HepG2 (cell line): ENCODE measurements around the gene IGSF8. TPM values are rescaled to one million over a fixed set of nuclear protein-coding genes. Genes with fewer than 3 reads are reported as not detected.
"Not testable (repeated sequence)": the region's sequence is repeated elsewhere in the genome, so short reads cannot be mapped to it uniquely, and the experiment has no call there.

Source experiments
- ATAC-seq: fragments of 200-7000 bp; cut with Tn5 transposase; 3 replicates; pipeline ENCODE4 v1.9.1; 2020; ENCODE audit warnings: mild to moderate bottlenecking, moderate library complexity
- BruUV-seq: library from RNA; stranded (reverse); fragments of 400-500 nt; replicated peaks from 2 replicates; lab custom pipeline; 2021; lab: Mats Ljungman, UMichigan
- CTCF ChIA-PET: fragments of 300-600 bp; formaldehyde crosslinking; extraction: SDS; loops from one replicate; lab custom pipeline; 2021; ENCODE audit warnings: low total read pairs, inconsistent platforms, low intra/inter-chr PET ratio; lab: Yijun Ruan, JAX
- POLR2A ChIA-PET: fragments of 350-600 bp; sonication (Branson Sonifier 250); formaldehyde crosslinking; loops from one replicate; lab custom pipeline; 2020; ENCODE audit warnings: antibody characterized with exemption, inconsistent platforms; lab: Yijun Ruan, JAX
- DNase-seq: peaks from one replicate; pipeline ENCODE4 v3.0.0-alpha.2; 2015; ENCODE audit warnings: low spot score
- FAIRE-seq: peaks from 3 replicates; lab custom pipeline; 2011; peaks lifted over from hg19 to GRCh38; lab: Jason Lieb, UNC
- H2AFZ ChIP-seq: one replicate; pipeline ENCODE4 v1.6.1; 2011; ENCODE audit warnings: low read length, inconsistent platforms
- H3K27ac ChIP-seq: fragments of 300-600 bp; 3 replicates; pipeline ENCODE4 v1.8.0; 2011; ENCODE audit warnings: mixed run types, mild to moderate bottlenecking, mixed read lengths, low read length, inconsistent platforms; ENCODE audit not compliant: insufficient read depth; ENCODE audit errors: extremely low read length
- H3K27me3 ChIP-seq, 2 experiments: fragments of 200-600 bp in 1 of 2; 2 replicates in 1 of 2; 3 replicates in 1 of 2; pipeline versions ENCODE4 v1.6.0 to v1.8.0; 2011; ENCODE audit warnings: low read length in 2 of 2, mild to moderate bottlenecking in 2 of 2, moderate library complexity in 2 of 2, inconsistent platforms in 1 of 2; ENCODE audit not compliant: insufficient read depth in 2 of 2, control insufficient read depth in 1 of 2
- H3K36me3 ChIP-seq, 2 experiments: fragments of 200-600 bp in 1 of 2; replicated peaks in 1 of 2; 2 replicates in 1 of 2; 3 replicates in 1 of 2; pipeline versions ENCODE4 v1.5.1 to v1.8.0; 2011; ENCODE audit warnings: low read length in 2 of 2, inconsistent platforms in 1 of 2; ENCODE audit not compliant: insufficient read depth in 2 of 2, control insufficient read depth in 1 of 2
- H3K4me1 ChIP-seq: 2 replicates; pipeline ENCODE4 v1.5.1; 2012; ENCODE audit warnings: low read length, inconsistent platforms; ENCODE audit not compliant: insufficient read depth
- H3K4me2 ChIP-seq: 2 replicates; pipeline ENCODE4 v1.6.0; 2011; ENCODE audit warnings: low read depth, low read length, inconsistent platforms
- H3K4me3 ChIP-seq, 3 experiments: fragments of 200-600 bp in 1 of 3; sonication (generic), shearing (Covaris generic) in 1 of 3; replicated peaks in 1 of 3; 2 replicates each; pipeline ENCODE4 v1.5.1; 2011 to 2016; ENCODE audit warnings: low read length in 3 of 3, inconsistent platforms in 2 of 3, low read depth in 2 of 3, mild to moderate bottlenecking in 2 of 3, control low read depth in 1 of 3, mixed read lengths in 1 of 3; ENCODE audit not compliant: insufficient read depth in 1 of 3
- H3K79me2 ChIP-seq: one replicate; pipeline ENCODE4 v1.6.1; 2011; ENCODE audit warnings: low read length, inconsistent platforms; ENCODE audit not compliant: insufficient read depth
- H3K9ac ChIP-seq: 2 replicates; pipeline ENCODE4 v1.6.0; 2011; ENCODE audit warnings: mild to moderate bottlenecking, low read depth, low read length, inconsistent platforms; ENCODE audit not compliant: insufficient read depth
- H3K9me3 ChIP-seq: 2 replicates; pipeline ENCODE4 v1.5.1; 2012; ENCODE audit warnings: mild to moderate bottlenecking, low read length
- H4K20me1 ChIP-seq: 2 replicates; pipeline ENCODE4 v1.6.0; 2011; ENCODE audit warnings: inconsistent platforms, mild to moderate bottlenecking, low read length, moderate library complexity; ENCODE audit not compliant: insufficient read depth
- IRF9 ChIP-seq: sonication (generic); formaldehyde crosslinking; IDR thresholded peaks from 2 replicates; pipeline ENCODE4 v1.8.0; 2022; ENCODE audit warnings: missing genetic modification reagents, mild to moderate bottlenecking, borderline replicate concordance
- LCORL ChIP-seq, 2 experiments: fragments of 450-650 bp in 1 of 2; sonication (generic) in 1 of 2; formaldehyde crosslinking in 1 of 2; IDR thresholded peaks; 2 replicates each; pipeline versions ENCODE4 v1.5.0 to v1.6.1; 2017 to 2020; ENCODE audit warnings: antibody characterized with exemption in 1 of 2, missing genetic modification reagents in 1 of 2
- MYPOP ChIP-seq: sonication (generic); formaldehyde crosslinking; IDR thresholded peaks from 2 replicates; pipeline ENCODE4 v1.8.1; 2023; ENCODE audit warnings: mild to moderate bottlenecking, moderate library complexity, missing genetic modification reagents
- NCOR1 ChIP-seq: fragments of 200-600 bp; sonication (generic); IDR thresholded peaks from 2 replicates; pipeline ENCODE4 v1.7.0; 2017; ENCODE audit warnings: antibody characterized with exemption, low read length, borderline replicate concordance
- SOX5 ChIP-seq: IDR thresholded peaks from 2 replicates; pipeline ENCODE4 v1.6.1; 2016; ENCODE audit warnings: borderline replicate concordance
- TEAD3 ChIP-seq: optimal IDR thresholded peaks from 2 replicates; pipeline ENCODE3; 2016; ENCODE audit warnings: borderline replicate concordance
- ZNF101 ChIP-seq: sonication (generic); formaldehyde crosslinking; IDR thresholded peaks from 2 replicates; pipeline ENCODE4 v1.4.0; 2020; ENCODE audit warnings: mild to moderate bottlenecking, low read depth, missing genetic modification reagents, borderline replicate concordance
- ZNF501 ChIP-seq: sonication (generic); formaldehyde crosslinking; IDR thresholded peaks from 2 replicates; pipeline ENCODE4 v1.5.1; 2020; ENCODE audit warnings: mild to moderate bottlenecking, moderate library complexity, missing genetic modification reagents
- ZNF605 ChIP-seq: sonication (generic); formaldehyde crosslinking; IDR thresholded peaks from 2 replicates; pipeline ENCODE4 v1.8.0; 2022; ENCODE audit warnings: mild to moderate bottlenecking, missing genetic modification reagents
- ZNF816 ChIP-seq: sonication (generic); formaldehyde crosslinking; IDR thresholded peaks from 2 replicates; pipeline ENCODE4 v1.8.0; 2022; ENCODE audit warnings: missing genetic modification reagents, mild to moderate bottlenecking, borderline replicate concordance
- ZNF841 ChIP-seq: sonication (generic); formaldehyde crosslinking; IDR thresholded peaks from 2 replicates; pipeline ENCODE4 v1.8.1; 2023; ENCODE audit warnings: missing genetic modification reagents, borderline replicate concordance
- ZNF891 ChIP-seq: sonication (generic); formaldehyde crosslinking; IDR thresholded peaks from 2 replicates; pipeline ENCODE4 v1.5.0; 2020; ENCODE audit warnings: mild to moderate bottlenecking, missing genetic modification reagents
- WGBS: methylation state at CpG from one replicate; pipeline ENCODE4 v1.1.6; 2017; ENCODE audit warnings: low lambda C conversion rate; 5-methylcytosine and 5-hydroxymethylcytosine counted together
- in situ Hi-C: cut with HindIII; loops from 2 replicates; pipeline ENCODE4 v1.10.0; 2017; ENCODE audit warnings: low pct_unique_long_range_greater_than_20kb; ENCODE audit not compliant: extremely low pct_ligation_motif_present
- intact Hi-C: fragments of 100-400 bp; cut with micrococcal nuclease; formaldehyde crosslinking; loops from one replicate; pipeline ENCODE4 v1.10.0; 2022; ENCODE audit not compliant: unreplicated experiment
- polyA plus RNA-seq, 8 experiments: library from polyadenylated mRNA; depleted of rRNA in 3 of 8; stranded (reverse) in 7 of 8; unstranded in 1 of 8; fragments of >200 nt; fragmentation: Illumina TruSeq in 4 of 8; extraction: Trizol in 4 of 8; gene quantifications; 2 replicates each; pipeline versions ENCODE4 v1.2.1 to v1.2.3, GENCODE V29; 2011 to 2016; ENCODE audit warnings: low read depth in 4 of 8, missing spikeins in 1 of 8, mixed read lengths in 1 of 8; ENCODE audit not compliant: insufficient read depth in 1 of 8
- total RNA-seq, 5 experiments: library from RNA; depleted of rRNA; stranded (reverse); fragments of >200 nt; fragmentation: Illumina TruSeq; extraction: Trizol; gene quantifications; 2 replicates each; pipeline ENCODE4 v1.2.3, GENCODE V29; 2016; ENCODE audit warnings: low read depth in 1 of 5
- TF ChIP-seq, protein P1 (sequence below): sonication (generic); formaldehyde crosslinking; IDR thresholded peaks from 2 replicates; pipeline ENCODE4 v1.5.0; 2020; ENCODE audit warnings: missing genetic modification reagents

Gene IGSF8
- total and polyA plus RNA-seq, 2 of the 13 experiments (the other 11 are each of a cell fraction or from before 2014, with no cell fraction given), result 24.0 to 41.0 TPM

GRCh38 chr1:160111462-160111861 lies 13.0 kb upstream of the IGSF8 start:
- in situ Hi-C loops, H3K27me3 ChIP-seq, H3K79me2 ChIP-seq, FAIRE-seq, POLR2A ChIA-PET, ATAC-seq, H2AFZ ChIP-seq, H3K36me3 ChIP-seq, H4K20me1 ChIP-seq, DNase-seq, H3K27ac ChIP-seq, intact Hi-C loops, H3K4me2 ChIP-seq, CTCF ChIA-PET, H3K9me3 ChIP-seq, H3K9ac ChIP-seq, BruUV-seq, H3K4me3 ChIP-seq: not testable (repeated sequence)
- peaks cover 82% of the 10 kb centered on the region for H3K4me1 ChIP-seq
- WGBS, result 77% methylated on average over 10 of the region's 10 CpGs

DNA sequence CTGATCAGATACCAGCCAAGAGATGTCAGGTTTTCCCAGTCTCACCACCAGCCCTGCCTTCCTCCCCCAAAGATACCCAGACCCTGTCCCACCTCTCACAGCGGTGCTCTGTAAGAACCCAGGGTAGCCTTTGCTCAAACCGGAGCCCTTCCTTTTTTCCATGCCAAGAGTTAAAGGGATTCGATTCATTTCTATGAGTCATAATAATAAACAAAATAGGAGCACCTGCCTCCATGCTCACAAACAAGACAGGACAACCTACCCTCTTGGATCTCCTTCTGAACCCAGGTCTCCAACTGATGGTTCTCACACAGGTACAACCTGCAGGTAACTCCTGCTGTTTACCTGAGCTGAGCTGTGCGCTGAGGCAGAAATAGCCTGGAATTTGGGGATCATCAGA lies 11.3 kb upstream of the IGSF8 start:
- in situ Hi-C loops, result loop anchor here (10.0 kb wide), 1 partner anchor 105 kb away; no protein-coding TSS in a partner anchor
- peak overlapping the region; percentile 79 for H3K4me2 ChIP-seq
- ChIA-PET POLR2A (no interaction called here), CTCF (no interaction called here)
- peak overlapping the region in 1 of 3 experiments; percentile 38; a peak in 2 of 6 replicates for H3K4me3 ChIP-seq
- H3K27me3 ChIP-seq, result no peaks in the 10 kb centered on the region; a peak in 1 of 5 replicates
- H3K27ac ChIP-seq, result peak overlapping the region; percentile 70
- no TSS peak for BruUV-seq
- H3K9me3 ChIP-seq, result no peaks in the 10 kb centered on the region
- ATAC-seq (peak; percentile 5; the same call in 2 of the 3 replicates), DNase-seq (no peak), FAIRE-seq (no peak)
- H3K4me1 ChIP-seq, result peaks cover 75% of the 10 kb centered on the region
- H3K79me2 ChIP-seq, result no peaks in the 10 kb centered on the region
- intact Hi-C loops, result loop anchor here (2.0 kb wide), 1 partner anchor 143 kb away; no protein-coding TSS in a partner anchor
- WGBS, result 18% methylated on average over 4 of the region's 4 CpGs
- H3K36me3 ChIP-seq, result no peaks in the 10 kb centered on the region; a peak in 1 of 5 replicates
- no peak overlapping the region for H2AFZ ChIP-seq
- H3K9ac ChIP-seq, result no peak overlapping the region
- H4K20me1 ChIP-seq, result no peaks in the 10 kb centered on the region
- TF ChIP-seq SOX5 (CRISPR knock-in tag) (peak; percentile 6; the same call in 1 of the 2 replicates), NCOR1 (no peak), MYPOP (CRISPR knock-in tag) (no peak), ZNF816 (CRISPR knock-in tag) (no peak), LCORL (IDR thresholded peaks at IDR 0.05) (no peak), LCORL (CRISPR knock-in tag; IDR thresholded peaks at IDR 0.05) (0 out of 2 replicates have a peak, but pooled peaks have one; percentile 2), ZNF841 (CRISPR knock-in tag) (no peak), ZNF605 (peak; percentile 32; the same call in 1 of the 2 replicates), ZNF501 (CRISPR knock-in tag) (no peak), ZNF101 (CRISPR knock-in tag) (no peak), IRF9 (0 out of 2 replicates have a peak, but pooled peaks have one; percentile 40), TEAD3 (CRISPR knock-in tag) (peak; percentile 39), ZNF891 (no peak)
- TF ChIP-seq, protein P1, sequence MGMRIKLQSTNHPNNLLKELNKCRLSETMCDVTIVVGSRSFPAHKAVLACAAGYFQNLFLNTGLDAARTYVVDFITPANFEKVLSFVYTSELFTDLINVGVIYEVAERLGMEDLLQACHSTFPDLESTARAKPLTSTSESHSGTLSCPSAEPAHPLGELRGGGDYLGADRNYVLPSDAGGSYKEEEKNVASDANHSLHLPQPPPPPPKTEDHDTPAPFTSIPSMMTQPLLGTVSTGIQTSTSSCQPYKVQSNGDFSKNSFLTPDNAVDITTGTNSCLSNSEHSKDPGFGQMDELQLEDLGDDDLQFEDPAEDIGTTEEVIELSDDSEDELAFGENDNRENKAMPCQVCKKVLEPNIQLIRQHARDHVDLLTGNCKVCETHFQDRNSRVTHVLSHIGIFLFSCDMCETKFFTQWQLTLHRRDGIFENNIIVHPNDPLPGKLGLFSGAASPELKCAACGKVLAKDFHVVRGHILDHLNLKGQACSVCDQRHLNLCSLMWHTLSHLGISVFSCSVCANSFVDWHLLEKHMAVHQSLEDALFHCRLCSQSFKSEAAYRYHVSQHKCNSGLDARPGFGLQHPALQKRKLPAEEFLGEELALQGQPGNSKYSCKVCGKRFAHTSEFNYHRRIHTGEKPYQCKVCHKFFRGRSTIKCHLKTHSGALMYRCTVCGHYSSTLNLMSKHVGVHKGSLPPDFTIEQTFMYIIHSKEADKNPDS (CRISPR knock-in tag), result no peak
